K562 (cell line): ENCODE data around the gene KLHL22. TPM values are rescaled to one million over a fixed set of nuclear protein-coding genes. Genes with fewer than 3 reads are reported as not detected.

Experiments used
- ASH1L ChIP-seq: fragments of 450-650 bp; IDR thresholded peaks from 2 replicates; pipeline ENCODE4 v1.6.1; 2018; ENCODE audit warnings: borderline replicate concordance, mild to moderate bottlenecking, low read depth; ENCODE audit not compliant: partially characterized antibody
- BDP1 ChIP-seq: IDR thresholded peaks from 3 replicates; pipeline ENCODE4 v1.6.1; 2011; ENCODE audit not compliant: insufficient read length, insufficient read depth
- EP300 ChIP-seq: IDR thresholded peaks from 2 replicates; pipeline ENCODE4 v1.6.1; 2012; ENCODE audit warnings: low read length, improper control_type of control experiment
- GABPB2 ChIP-seq: fragments of 250-450 bp; sonication (Bioruptor Pico); conservative IDR thresholded peaks from 2 replicates; pipeline ENCODE4 v1.5.1; 2021; ENCODE audit warnings: mild to moderate bottlenecking
- JUND ChIP-seq, 2 experiments: IDR thresholded peaks; 2 replicates in 1 of 2; 3 replicates in 1 of 2; pipeline ENCODE4 v1.6.1; 2011; ENCODE audit warnings: borderline replicate concordance in 2 of 2, low read depth in 2 of 2, low read length in 2 of 2, improper control_type of control experiment in 1 of 2, missing biosample characterization in 1 of 2, missing genetic modification characterization in 1 of 2, missing genetic modification reagents in 1 of 2
- MAFG ChIP-seq: fragments of 450-650 bp; conservative IDR thresholded peaks from 2 replicates; pipeline ENCODE4 v1.6.1; 2016; ENCODE audit warnings: missing genetic modification characterization, missing compliant biosample characterization
- NCOA6 ChIP-seq: fragments of 450-650 bp; IDR thresholded peaks from 2 replicates; pipeline ENCODE4 v1.6.1; 2017; ENCODE audit warnings: mild to moderate bottlenecking
- PRMT5 ChIP-seq: sonication (generic); formaldehyde crosslinking; IDR thresholded peaks from 2 replicates; pipeline ENCODE4 v1.5.0; 2020; ENCODE audit warnings: missing genetic modification reagents
- RAD21 ChIP-seq, 2 experiments: fragments of 250-450 bp in 1 of 2; fragments of 450-650 bp in 1 of 2; sonication (Bioruptor Pico) in 1 of 2; formaldehyde crosslinking in 1 of 2; IDR thresholded peaks in 1 of 2; conservative IDR thresholded peaks in 1 of 2; 2 replicates each; pipeline versions ENCODE4 v1.4.0 to v1.8.0; 2020 to 2022; ENCODE audit warnings: mild to moderate bottlenecking in 2 of 2, moderate library complexity in 1 of 2
- SAP30 ChIP-seq: fragments of 200-600 bp; sonication (generic); IDR thresholded peaks from 2 replicates; pipeline ENCODE4 v1.6.1; 2012; ENCODE audit warnings: borderline replicate concordance, low read depth, mild to moderate bottlenecking, moderate library complexity, low read length, control low read depth, inconsistent platforms; ENCODE audit not compliant: insufficient read depth, poor library complexity, severe bottlenecking
- TARDBP ChIP-seq: fragments of 450-650 bp; IDR thresholded peaks from 2 replicates; pipeline ENCODE4 v1.6.1; 2016
- TEAD2 ChIP-seq: fragments of 450-650 bp; IDR thresholded peaks from 2 replicates; pipeline ENCODE4 v1.6.1; 2016; ENCODE audit warnings: missing genetic modification characterization, control low read depth, missing compliant biosample characterization
- XRCC5 ChIP-seq: fragments of 200-400 bp; formaldehyde crosslinking; IDR thresholded peaks from 2 replicates; pipeline ENCODE4 v1.6.1; 2017; ENCODE audit warnings: low read depth, mild to moderate bottlenecking, low read length
- ZBTB7A ChIP-seq: IDR thresholded peaks from 2 replicates; pipeline ENCODE4 v1.6.1; 2011; ENCODE audit warnings: low read depth, mild to moderate bottlenecking, low read length, moderate library complexity, borderline replicate concordance; ENCODE audit not compliant: control insufficient read depth
- ZNF354B ChIP-seq: fragments of 250-450 bp; sonication (Bioruptor Pico); IDR thresholded peaks from 2 replicates; pipeline ENCODE4 v1.4.0; 2020
- ZNF644 ChIP-seq: fragments of 200-800 bp; sonication (Bioruptor generic); IDR thresholded peaks from 2 replicates; pipeline ENCODE4 v1.6.1; 2016; ENCODE audit warnings: low read depth, missing genetic modification characterization, missing compliant biosample characterization
- polyA plus RNA-seq, 8 experiments: library from polyadenylated mRNA; depleted of rRNA in 4 of 8; stranded (reverse) in 5 of 8; unstranded in 3 of 8; fragments of >200 nt; fragmentation: Nextera tagmentation in 2 of 8; fragmentation: Illumina TruSeq in 1 of 8; extraction: Ambion mirVana in 2 of 8; extraction: Trizol in 1 of 8; gene quantifications; 2 replicates each; pipeline versions ENCODE4 v1.2.1 to v1.2.3, GENCODE V29; 2011 to 2014; ENCODE audit warnings: inconsistent platforms in 1 of 8, missing spikeins in 1 of 8
- total RNA-seq, 7 experiments: library from RNA; depleted of rRNA in 6 of 7; stranded (reverse); fragments of >200 nt in 6 of 7; fragmentation: Illumina TruSeq in 2 of 7; extraction: Trizol in 2 of 7; gene quantifications; 2 replicates each; pipeline versions ENCODE4 v1.2.1 to v1.2.3, GENCODE V29; 2011 to 2021; ENCODE audit warnings: low replicate concordance in 1 of 7
- TF ChIP-seq, protein P1 (sequence below): fragments of 250-450 bp; sonication (Bioruptor Pico); IDR thresholded peaks from 2 replicates; pipeline ENCODE4 v1.8.0; 2021; ENCODE audit warnings: moderate library complexity, mild to moderate bottlenecking, inconsistent platforms
- TF ChIP-seq, protein P2 (sequence below): sonication (generic); formaldehyde crosslinking; IDR thresholded peaks from 2 replicates; pipeline ENCODE4 v1.8.1; 2023; ENCODE audit warnings: missing genetic modification reagents, mild to moderate bottlenecking, borderline replicate concordance
- TF ChIP-seq, protein P3 (sequence below): sonication (generic); formaldehyde crosslinking; IDR thresholded peaks from 2 replicates; pipeline ENCODE4 v1.8.0; 2022; ENCODE audit warnings: missing genetic modification reagents, mild to moderate bottlenecking, borderline replicate concordance

KLHL22 gene
- total and polyA plus RNA-seq, 9 of the 15 experiments (the other 6 are each of a cell fraction or from before 2014, with no cell fraction given), result 1.3 to 25.6 (median 15.2) TPM

DNA sequence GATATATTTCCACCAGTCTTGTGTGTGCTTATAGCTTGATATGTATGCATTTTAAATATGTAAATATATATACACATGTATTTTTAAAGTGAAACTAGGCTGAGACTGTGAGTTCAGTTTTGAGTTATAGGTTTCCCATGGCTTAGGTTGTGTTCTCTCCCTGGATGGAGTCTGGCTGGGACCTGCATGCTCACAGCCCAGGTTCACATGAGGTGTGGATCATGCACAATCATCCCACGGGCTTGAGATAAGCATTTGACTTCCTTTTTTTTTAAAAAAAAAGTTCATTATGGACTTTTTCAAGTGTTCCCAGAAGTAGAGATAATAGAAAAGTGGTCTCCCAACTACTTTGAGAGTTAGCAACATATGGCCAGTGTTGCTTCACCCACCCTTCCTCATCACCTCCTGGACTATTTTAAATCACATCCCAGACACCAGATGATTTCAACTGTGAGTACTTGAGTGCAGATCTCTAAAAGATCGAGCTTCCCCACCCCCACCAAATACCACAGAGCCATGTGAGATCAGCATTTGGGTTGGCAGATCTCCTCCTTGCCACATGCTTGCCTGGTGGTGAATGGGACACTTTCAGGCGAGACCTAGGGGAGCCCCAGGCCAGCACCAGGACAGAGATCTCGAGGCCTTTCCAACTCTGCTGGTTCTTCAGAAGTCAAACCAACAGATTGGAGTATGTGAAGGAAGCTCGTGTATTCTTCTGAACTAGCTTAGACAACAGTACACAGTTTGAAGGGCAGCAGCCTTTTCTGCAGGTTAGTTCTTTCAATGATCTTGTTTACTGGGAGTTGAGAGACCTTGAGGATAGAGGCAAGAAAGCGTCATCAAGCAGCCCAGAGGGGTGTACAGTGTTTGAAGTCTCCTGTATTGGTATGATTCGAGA is 27.7 kb upstream of the KLHL22 start (continued):
- no peak for TF ChIP-seq BDP1
- peak; percentile 69; the same call in 1 of the 2 replicates for TF ChIP-seq XRCC5
- TF ChIP-seq PRMT5, result no peak
- no peak for TF ChIP-seq MAFG
- no peak for TF ChIP-seq ZBTB7A
- TF ChIP-seq, protein P1, sequence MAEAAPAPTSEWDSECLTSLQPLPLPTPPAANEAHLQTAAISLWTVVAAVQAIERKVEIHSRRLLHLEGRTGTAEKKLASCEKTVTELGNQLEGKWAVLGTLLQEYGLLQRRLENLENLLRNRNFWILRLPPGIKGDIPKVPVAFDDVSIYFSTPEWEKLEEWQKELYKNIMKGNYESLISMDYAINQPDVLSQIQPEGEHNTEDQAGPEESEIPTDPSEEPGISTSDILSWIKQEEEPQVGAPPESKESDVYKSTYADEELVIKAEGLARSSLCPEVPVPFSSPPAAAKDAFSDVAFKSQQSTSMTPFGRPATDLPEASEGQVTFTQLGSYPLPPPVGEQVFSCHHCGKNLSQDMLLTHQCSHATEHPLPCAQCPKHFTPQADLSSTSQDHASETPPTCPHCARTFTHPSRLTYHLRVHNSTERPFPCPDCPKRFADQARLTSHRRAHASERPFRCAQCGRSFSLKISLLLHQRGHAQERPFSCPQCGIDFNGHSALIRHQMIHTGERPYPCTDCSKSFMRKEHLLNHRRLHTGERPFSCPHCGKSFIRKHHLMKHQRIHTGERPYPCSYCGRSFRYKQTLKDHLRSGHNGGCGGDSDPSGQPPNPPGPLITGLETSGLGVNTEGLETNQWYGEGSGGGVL (CRISPR knock-in tag), result no peak
- TF ChIP-seq, protein P2, sequence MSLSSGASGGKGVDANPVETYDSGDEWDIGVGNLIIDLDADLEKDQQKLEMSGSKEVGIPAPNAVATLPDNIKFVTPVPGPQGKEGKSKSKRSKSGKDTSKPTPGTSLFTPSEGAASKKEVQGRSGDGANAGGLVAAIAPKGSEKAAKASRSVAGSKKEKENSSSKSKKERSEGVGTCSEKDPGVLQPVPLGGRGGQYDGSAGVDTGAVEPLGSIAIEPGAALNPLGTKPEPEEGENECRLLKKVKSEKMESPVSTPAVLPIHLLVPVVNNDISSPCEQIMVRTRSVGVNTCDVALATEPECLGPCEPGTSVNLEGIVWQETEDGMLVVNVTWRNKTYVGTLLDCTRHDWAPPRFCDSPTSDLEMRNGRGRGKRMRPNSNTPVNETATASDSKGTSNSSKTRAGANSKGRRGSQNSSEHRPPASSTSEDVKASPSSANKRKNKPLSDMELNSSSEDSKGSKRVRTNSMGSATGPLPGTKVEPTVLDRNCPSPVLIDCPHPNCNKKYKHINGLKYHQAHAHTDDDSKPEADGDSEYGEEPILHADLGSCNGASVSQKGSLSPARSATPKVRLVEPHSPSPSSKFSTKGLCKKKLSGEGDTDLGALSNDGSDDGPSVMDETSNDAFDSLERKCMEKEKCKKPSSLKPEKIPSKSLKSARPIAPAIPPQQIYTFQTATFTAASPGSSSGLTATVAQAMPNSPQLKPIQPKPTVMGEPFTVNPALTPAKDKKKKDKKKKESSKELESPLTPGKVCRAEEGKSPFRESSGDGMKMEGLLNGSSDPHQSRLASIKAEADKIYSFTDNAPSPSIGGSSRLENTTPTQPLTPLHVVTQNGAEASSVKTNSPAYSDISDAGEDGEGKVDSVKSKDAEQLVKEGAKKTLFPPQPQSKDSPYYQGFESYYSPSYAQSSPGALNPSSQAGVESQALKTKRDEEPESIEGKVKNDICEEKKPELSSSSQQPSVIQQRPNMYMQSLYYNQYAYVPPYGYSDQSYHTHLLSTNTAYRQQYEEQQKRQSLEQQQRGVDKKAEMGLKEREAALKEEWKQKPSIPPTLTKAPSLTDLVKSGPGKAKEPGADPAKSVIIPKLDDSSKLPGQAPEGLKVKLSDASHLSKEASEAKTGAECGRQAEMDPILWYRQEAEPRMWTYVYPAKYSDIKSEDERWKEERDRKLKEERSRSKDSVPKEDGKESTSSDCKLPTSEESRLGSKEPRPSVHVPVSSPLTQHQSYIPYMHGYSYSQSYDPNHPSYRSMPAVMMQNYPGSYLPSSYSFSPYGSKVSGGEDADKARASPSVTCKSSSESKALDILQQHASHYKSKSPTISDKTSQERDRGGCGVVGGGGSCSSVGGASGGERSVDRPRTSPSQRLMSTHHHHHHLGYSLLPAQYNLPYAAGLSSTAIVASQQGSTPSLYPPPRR (CRISPR knock-in tag), result no peak; the same call in 1 of the 2 replicates
- TF ChIP-seq, protein P3, sequence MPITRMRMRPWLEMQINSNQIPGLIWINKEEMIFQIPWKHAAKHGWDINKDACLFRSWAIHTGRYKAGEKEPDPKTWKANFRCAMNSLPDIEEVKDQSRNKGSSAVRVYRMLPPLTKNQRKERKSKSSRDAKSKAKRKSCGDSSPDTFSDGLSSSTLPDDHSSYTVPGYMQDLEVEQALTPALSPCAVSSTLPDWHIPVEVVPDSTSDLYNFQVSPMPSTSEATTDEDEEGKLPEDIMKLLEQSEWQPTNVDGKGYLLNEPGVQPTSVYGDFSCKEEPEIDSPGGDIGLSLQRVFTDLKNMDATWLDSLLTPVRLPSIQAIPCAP, result no peak
- peak; percentile 95 for TF ChIP-seq ZNF644 (tag)
- TF ChIP-seq TEAD2 (tag), result peak; percentile 71; the same call in 1 of the 2 replicates
- no peak for TF ChIP-seq ASH1L
- TF ChIP-seq NCOA6, result no peak
- peak in 1 of 2 experiments; percentile 39; a peak in 1 of 4 replicates for TF ChIP-seq RAD21 (CRISPR knock-in tag; conservative IDR thresholded peaks at IDR 0.05 in 1 of 2, IDR thresholded peaks at IDR 0.05 in 1 of 2)
- TF ChIP-seq GABPB2, result no peak
- no peak for TF ChIP-seq TARDBP
- TF ChIP-seq JUND (IDR thresholded peaks at IDR 0.05; ENCODE audit: borderline replicate concordance, low read depth, low read length), result peak; percentile 77
- TF ChIP-seq JUND (tag; IDR thresholded peaks at IDR 0.05; ENCODE audit: borderline replicate concordance, low read depth, low read length), result peak; percentile 82; the same call in 2 of the 3 replicates
- no peak; the same call in 1 of the 2 replicates for TF ChIP-seq ZNF354B (CRISPR knock-in tag)
- peak; percentile 13 for TF ChIP-seq SAP30
- peak; percentile 95 for TF ChIP-seq EP300
